ENCODE measurements around the gene RECQL. TPM values are rescaled to one million over a fixed set of nuclear protein-coding genes. Genes with fewer than 3 reads are reported as not detected.

RECQL gene
- total RNA-seq, 2 donors from 2014 or later: 39.8 to 66.5 TPM

GRCh38 chr12:21538061-21538653 lies 36.7 kb upstream of the RECQL start:
- Histone ChIP-seq H3K27ac (ENCODE audit: low read depth, low read length) (no peak overlapping the region), H3K4me1 (ENCODE audit: control insufficient read depth, insufficient read depth, low read length) (no peaks in the 10 kb centered on the region), H3K4me3 (ENCODE audit: low read length) (no peak overlapping the region), H3K36me3 (ENCODE audit: control insufficient read depth, insufficient read depth, low read length) (no peaks in the 10 kb centered on the region), H3K27me3 (ENCODE audit: control insufficient read depth, insufficient read depth, low read length, poor library complexity, severe bottlenecking) (no peaks in the 10 kb centered on the region), H3K9me3 (ENCODE audit: control insufficient read depth, low read length) (no peaks in the 10 kb centered on the region), H3K9ac (ENCODE audit: extremely low read depth, low read length, poor library complexity, severe bottlenecking) (no peak overlapping the region)
- TF ChIP-seq, protein P1, sequence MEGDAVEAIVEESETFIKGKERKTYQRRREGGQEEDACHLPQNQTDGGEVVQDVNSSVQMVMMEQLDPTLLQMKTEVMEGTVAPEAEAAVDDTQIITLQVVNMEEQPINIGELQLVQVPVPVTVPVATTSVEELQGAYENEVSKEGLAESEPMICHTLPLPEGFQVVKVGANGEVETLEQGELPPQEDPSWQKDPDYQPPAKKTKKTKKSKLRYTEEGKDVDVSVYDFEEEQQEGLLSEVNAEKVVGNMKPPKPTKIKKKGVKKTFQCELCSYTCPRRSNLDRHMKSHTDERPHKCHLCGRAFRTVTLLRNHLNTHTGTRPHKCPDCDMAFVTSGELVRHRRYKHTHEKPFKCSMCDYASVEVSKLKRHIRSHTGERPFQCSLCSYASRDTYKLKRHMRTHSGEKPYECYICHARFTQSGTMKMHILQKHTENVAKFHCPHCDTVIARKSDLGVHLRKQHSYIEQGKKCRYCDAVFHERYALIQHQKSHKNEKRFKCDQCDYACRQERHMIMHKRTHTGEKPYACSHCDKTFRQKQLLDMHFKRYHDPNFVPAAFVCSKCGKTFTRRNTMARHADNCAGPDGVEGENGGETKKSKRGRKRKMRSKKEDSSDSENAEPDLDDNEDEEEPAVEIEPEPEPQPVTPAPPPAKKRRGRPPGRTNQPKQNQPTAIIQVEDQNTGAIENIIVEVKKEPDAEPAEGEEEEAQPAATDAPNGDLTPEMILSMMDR (conservative IDR thresholded peaks at IDR 0.05): no peak
- H3K4me3 Mint-ChIP-seq: no peak overlapping the region
- H3K36me3 Mint-ChIP-seq (ENCODE audit: low read depth): no peaks in the 10 kb centered on the region
- H3K9me3 Mint-ChIP-seq: no peaks in the 10 kb centered on the region
- WGBS, 2 experiments (ENCODE audit: insufficient coverage in 1 of 2, insufficient read length in 1 of 2): 85 to 88% methylated on average over 5 of the region's 5 CpGs
- peaks cover 22% of the 10 kb centered on the region for H3K27me3 Mint-ChIP-seq (ENCODE audit: insufficient read depth)
- DNase-seq: no peak
- no peak overlapping the region for H3K27ac Mint-ChIP-seq
- H3K4me1 Mint-ChIP-seq: peaks cover 7% of the 10 kb centered on the region

DNA sequence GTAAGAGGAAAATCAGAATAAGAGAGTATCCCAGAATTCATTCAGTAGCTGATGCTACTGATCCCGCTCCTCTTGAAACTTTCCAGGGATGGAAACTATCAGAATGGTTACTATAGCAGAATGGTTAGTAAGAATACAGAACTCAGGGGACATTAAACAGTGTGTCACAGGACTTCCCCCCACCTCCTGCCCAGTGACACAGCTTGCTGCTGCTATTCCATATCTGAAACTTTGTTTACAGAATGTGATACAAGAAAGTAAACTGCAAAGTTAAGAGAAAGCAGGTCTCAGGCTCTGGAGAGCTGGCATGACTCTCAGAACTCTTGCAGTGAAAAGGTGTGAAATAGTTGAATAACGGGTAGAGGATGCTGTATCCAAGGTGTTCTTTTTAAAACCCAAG lies 28.0 kb upstream of the RECQL start:
- H3K9me3 ChIP-seq (ENCODE audit: control insufficient read depth, low read length): no peaks in the 10 kb centered on the region
- peaks cover 7% of the 10 kb centered on the region for H3K4me1 Mint-ChIP-seq
- peaks cover 79% of the 10 kb centered on the region for H3K27me3 Mint-ChIP-seq (ENCODE audit: insufficient read depth)
- H3K4me3 Mint-ChIP-seq: no peak overlapping the region
- H3K9ac ChIP-seq (ENCODE audit: extremely low read depth, low read length, poor library complexity, severe bottlenecking): no peak overlapping the region
- H3K36me3 Mint-ChIP-seq (ENCODE audit: low read depth): no peaks in the 10 kb centered on the region
- no peaks in the 10 kb centered on the region for H3K4me1 ChIP-seq (ENCODE audit: control insufficient read depth, insufficient read depth, low read length)
- no peak overlapping the region for H3K4me3 ChIP-seq (ENCODE audit: low read length)
- no peak overlapping the region for H3K27ac ChIP-seq (ENCODE audit: low read depth, low read length)
- TF ChIP-seq, protein P1 (conservative IDR thresholded peaks at IDR 0.05): no peak
- no peaks in the 10 kb centered on the region for H3K36me3 ChIP-seq (ENCODE audit: control insufficient read depth, insufficient read depth, low read length)
- DNase-seq: no peak
- H3K27me3 ChIP-seq (ENCODE audit: control insufficient read depth, insufficient read depth, low read length, poor library complexity, severe bottlenecking): peaks cover 74% of the 10 kb centered on the region
- peaks cover under 1% of the 10 kb centered on the region for H3K9me3 Mint-ChIP-seq
- 70 to 79% methylated on average over 2 of the region's 2 CpGs for WGBS, 2 experiments (ENCODE audit: insufficient coverage in 1 of 2, insufficient read length in 1 of 2)
- H3K27ac Mint-ChIP-seq: no peak overlapping the region

GRCh38 chr12:21528953-21529352 lies 27.5 kb upstream of the RECQL start:
- no peak for DNase-seq
- peaks cover 74% of the 10 kb centered on the region for H3K27me3 ChIP-seq (ENCODE audit: control insufficient read depth, insufficient read depth, low read length, poor library complexity, severe bottlenecking)
- TF ChIP-seq, protein P1 (conservative IDR thresholded peaks at IDR 0.05): no peak

More at GRCh38 chr12:21528953-21529352, 27.5 kb upstream of the RECQL start:
- Mint-ChIP-seq H3K4me1 (peaks cover 7% of the 10 kb centered on the region), H3K4me3 (no peak overlapping the region), H3K27ac (no peak overlapping the region), H3K27me3 (ENCODE audit: insufficient read depth) (peaks cover 80% of the 10 kb centered on the region), H3K9me3 (peaks cover 4% of the 10 kb centered on the region), H3K36me3 (ENCODE audit: low read depth) (no peaks in the 10 kb centered on the region)
- H3K4me3 ChIP-seq (ENCODE audit: low read length): no peak overlapping the region
- no peaks in the 10 kb centered on the region for H3K4me1 ChIP-seq (ENCODE audit: control insufficient read depth, insufficient read depth, low read length)
- H3K27ac ChIP-seq (ENCODE audit: low read depth, low read length): no peak overlapping the region
- H3K36me3 ChIP-seq (ENCODE audit: control insufficient read depth, insufficient read depth, low read length): no peaks in the 10 kb centered on the region
- no peak overlapping the region for H3K9ac ChIP-seq (ENCODE audit: extremely low read depth, low read length, poor library complexity, severe bottlenecking)
- WGBS, 2 experiments (ENCODE audit: insufficient coverage in 1 of 2, insufficient read length in 1 of 2): 86 to 100% methylated on average over 1 to 5 of the region's 5 CpGs
- H3K9me3 ChIP-seq (ENCODE audit: control insufficient read depth, low read length): no peaks in the 10 kb centered on the region

Data from endodermal cell (in vitro differentiated cells).